Mesodermal cell (in vitro differentiated cells): Measurements from ENCODE around the gene COX7A2L.
"Not testable (repeated sequence)": the region's sequence is repeated elsewhere in the genome, so short reads cannot be mapped to it uniquely, and the experiment has no call there.

Source experiments
- H3K27ac ChIP-seq: 2 replicates; pipeline ENCODE4 v1.7.0; 2013; ENCODE audit warnings: mild to moderate bottlenecking, low read depth, low read length, moderate library complexity; ENCODE audit not compliant: severe bottlenecking
- H3K36me3 ChIP-seq: 2 replicates; pipeline ENCODE4 v1.7.1; 2013; ENCODE audit warnings: mild to moderate bottlenecking, low read length, moderate library complexity; ENCODE audit not compliant: control insufficient read depth, insufficient read depth
- H3K4me1 ChIP-seq: one replicate; pipeline ENCODE4 v1.7.1; 2013; ENCODE audit warnings: mild to moderate bottlenecking, low read length; ENCODE audit not compliant: insufficient read depth, control insufficient read depth, poor library complexity, severe bottlenecking
- H3K4me3 ChIP-seq: 2 replicates; pipeline ENCODE4 v1.7.0; 2013; ENCODE audit warnings: low read length, control low read depth, mild to moderate bottlenecking; ENCODE audit not compliant: insufficient read depth, poor library complexity, severe bottlenecking; ENCODE audit errors: extremely low read depth
- H3K9me3 ChIP-seq: 2 replicates; pipeline ENCODE4 v1.7.1; 2013; ENCODE audit warnings: mild to moderate bottlenecking, low read length, moderate library complexity; ENCODE audit not compliant: control insufficient read depth
- WGBS, 2 experiments: methylation state at CpG; one replicate each; pipeline ENCODE4 v1.1.5; 2013; ENCODE audit warnings: missing lambda C conversion rate in 2 of 2; ENCODE audit not compliant: insufficient coverage in 2 of 2; 5-methylcytosine and 5-hydroxymethylcytosine counted together

Gene COX7A2L

GRCh38 chr2:42383855-42384530 is 23.0 kb upstream of the COX7A2L start:
- Histone ChIP-seq H3K4me3 (no peak overlapping the region), H3K27ac (no peak overlapping the region), H3K36me3 (no peaks in the 10 kb centered on the region), H3K9me3 (no peaks in the 10 kb centered on the region), H3K4me1 (no peaks in the 10 kb centered on the region)
- 82 to 89% methylated on average over 7 to 10 of the region's 11 CpGs for WGBS, 2 experiments

- 57 to 80% methylated on average over 2 to 3 of the region's 4 CpGs for WGBS, 2 experiments
- no peak overlapping the region for H3K27ac ChIP-seq
- H3K36me3 ChIP-seq, result no peaks in the 10 kb centered on the region
- no peaks in the 10 kb centered on the region for H3K4me1 ChIP-seq
- no peak overlapping the region for H3K4me3 ChIP-seq
- H3K9me3 ChIP-seq, result no peaks in the 10 kb centered on the region
Observed at GRCh38 chr2:42382144-42382543, 21.1 kb upstream of the COX7A2L start.

- H3K4me3 ChIP-seq, H3K36me3 ChIP-seq, H3K9me3 ChIP-seq, H3K27ac ChIP-seq, H3K4me1 ChIP-seq: not testable (repeated sequence)
- WGBS, 2 experiments, result 86 to 100% methylated on average over 4 of the region's 7 CpGs
Observed at GRCh38 chr2:42380026-42380425, 19.0 kb upstream of the COX7A2L start.

- H3K36me3 ChIP-seq, result no peaks in the 10 kb centered on the region
- no peak overlapping the region for H3K4me3 ChIP-seq
- 93 to 96% methylated on average over 6 to 8 of the region's 9 CpGs for WGBS, 2 experiments
- H3K4me1 ChIP-seq, result no peaks in the 10 kb centered on the region
- no peaks in the 10 kb centered on the region for H3K9me3 ChIP-seq
- H3K27ac ChIP-seq, result no peak overlapping the region
Observed at GRCh38 chr2:42378415-42378814, 17.4 kb upstream of the COX7A2L start.

GRCh38 chr2:42376758-42377157 is 15.7 kb upstream of the COX7A2L start:
- Histone ChIP-seq H3K4me1 (no peaks in the 10 kb centered on the region), H3K36me3 (no peaks in the 10 kb centered on the region), H3K4me3 (no peak overlapping the region), H3K9me3 (no peaks in the 10 kb centered on the region), H3K27ac (no peak overlapping the region)
- 81 to 90% methylated on average over 3 to 4 of the region's 7 CpGs for WGBS, 2 experiments

GRCh38 chr2:42372474-42373200 is 11.6 kb upstream of the COX7A2L start:
- H3K4me3 ChIP-seq, result no peak overlapping the region
- H3K4me1 ChIP-seq, result peaks cover 5% of the 10 kb centered on the region
- no peaks in the 10 kb centered on the region for H3K36me3 ChIP-seq
- WGBS, 2 experiments, result 20 to 82% methylated on average over 1 of the region's 3 CpGs
- H3K27ac ChIP-seq, result no peak overlapping the region
- H3K9me3 ChIP-seq, result no peaks in the 10 kb centered on the region

- WGBS, 2 experiments, result 94 to 97% methylated on average over 9 of the region's 11 CpGs
- no peak overlapping the region for H3K27ac ChIP-seq
Observed at GRCh38 chr2:42371611-42372473, 10.8 kb upstream of the COX7A2L start.

GRCh38 chr2:42369532-42370229 is 8.7 kb upstream of the COX7A2L start:
- Histone ChIP-seq H3K36me3 (no peaks in the 10 kb centered on the region), H3K4me1 (peaks cover 5% of the 10 kb centered on the region), H3K9me3 (no peaks in the 10 kb centered on the region), H3K27ac (peak overlapping the region; percentile 29), H3K4me3 (no peak overlapping the region)
- 64 to 89% methylated on average over 1 to 3 of the region's 5 CpGs for WGBS, 2 experiments

More at GRCh38 chr2:42371611-42372473, 10.8 kb upstream of the COX7A2L start:
- Histone ChIP-seq H3K4me1 (peaks cover 5% of the 10 kb centered on the region), H3K36me3 (no peaks in the 10 kb centered on the region), H3K4me3 (no peak overlapping the region), H3K9me3 (no peaks in the 10 kb centered on the region)

- Histone ChIP-seq H3K27ac (peak overlapping the region; percentile 29), H3K36me3 (no peaks in the 10 kb centered on the region), H3K4me3 (no peak overlapping the region), H3K4me1 (peaks cover 5% of the 10 kb centered on the region), H3K9me3 (no peaks in the 10 kb centered on the region)
- 71 to 75% methylated on average over 4 to 6 of the region's 7 CpGs for WGBS, 2 experiments
Observed at GRCh38 chr2:42368817-42369531, 8.0 kb upstream of the COX7A2L start.

- WGBS, 2 experiments, result 68 to 100% methylated on average over 2 of the region's 3 CpGs
- H3K4me3 ChIP-seq, result no peak overlapping the region
- no peaks in the 10 kb centered on the region for H3K36me3 ChIP-seq
- H3K27ac ChIP-seq, result no peak overlapping the region
- H3K4me1 ChIP-seq, result peaks cover 5% of the 10 kb centered on the region
- no peaks in the 10 kb centered on the region for H3K9me3 ChIP-seq
Observed at GRCh38 chr2:42367835-42368234, 6.8 kb upstream of the COX7A2L start.
